HG03045 (cell line): ENCODE results near the gene CSNK1G1.
A peak's percentile ranks its signal among the peaks of the same experiment; 100 is the strongest.
"Not testable (repeated sequence)": the region's sequence is repeated elsewhere in the genome, so short reads cannot be mapped to it uniquely, and the experiment has no call there.

Experiments
- ATAC-seq: cut with Tn5 transposase; IDR thresholded peaks from one replicate; pipeline ENCODE4 v1.9.1; 2021; ENCODE audit warnings: mild to moderate bottlenecking, moderate library complexity; ENCODE audit not compliant: unreplicated experiment

CSNK1G1 gene

DNA sequence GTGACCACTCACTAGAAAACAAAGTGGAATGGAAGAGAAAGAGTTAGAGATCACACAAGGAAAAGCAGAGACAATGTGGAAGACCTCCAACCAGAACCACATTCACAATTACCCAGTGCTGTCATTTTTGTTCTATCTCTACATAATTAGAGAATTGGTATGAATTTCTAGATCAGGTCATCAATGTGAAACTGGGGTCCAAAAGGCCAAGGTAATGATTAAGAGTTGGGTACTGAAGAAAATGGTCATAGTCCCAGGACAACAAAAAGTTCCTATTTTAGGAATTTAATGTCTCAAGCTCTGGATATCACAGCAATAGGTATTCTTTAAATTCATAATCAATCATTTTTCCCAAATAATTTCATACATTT is 108.5 kb downstream of the CSNK1G1 start:
- no peak for ATAC-seq

DNA sequence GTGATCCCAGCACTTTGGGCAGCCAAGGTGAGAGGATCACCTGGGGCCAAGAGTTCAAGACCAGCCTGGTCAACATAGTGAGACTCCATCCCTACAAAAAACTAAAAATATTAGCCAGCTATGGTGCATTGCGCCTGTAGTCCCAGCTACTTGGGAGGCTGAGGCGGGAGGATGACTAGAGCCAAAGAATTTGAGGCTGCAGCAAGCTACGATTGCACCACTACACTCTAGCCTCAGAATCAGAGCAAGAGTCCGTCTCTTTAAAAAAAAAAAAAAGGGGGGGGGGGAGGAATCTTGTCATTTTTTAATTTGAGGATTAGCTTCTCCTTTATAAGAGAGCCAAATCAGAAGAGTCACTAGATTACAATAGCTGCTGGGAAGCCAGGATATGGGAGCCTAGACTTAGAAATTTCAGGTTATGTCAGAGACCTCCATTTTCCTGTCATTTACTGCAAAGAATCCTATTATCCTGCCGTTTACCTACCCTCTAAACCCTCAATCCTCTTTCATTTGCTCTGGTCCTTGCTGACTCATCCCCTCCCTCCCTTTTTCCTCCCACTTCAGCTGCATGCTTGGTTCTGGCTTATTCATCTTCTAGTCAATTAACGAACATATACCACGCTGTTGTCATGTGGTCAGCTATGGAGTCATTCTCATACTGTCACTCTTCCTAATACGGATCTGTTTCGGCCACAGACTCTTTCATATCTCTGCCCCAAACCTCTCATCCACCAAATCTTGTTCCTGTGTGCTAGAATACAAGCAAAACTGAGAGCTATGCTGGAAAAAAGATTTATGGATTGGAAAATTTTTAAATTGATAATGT is 109.4 kb downstream of the CSNK1G1 start:
- ATAC-seq, result peak; percentile 87

DNA sequence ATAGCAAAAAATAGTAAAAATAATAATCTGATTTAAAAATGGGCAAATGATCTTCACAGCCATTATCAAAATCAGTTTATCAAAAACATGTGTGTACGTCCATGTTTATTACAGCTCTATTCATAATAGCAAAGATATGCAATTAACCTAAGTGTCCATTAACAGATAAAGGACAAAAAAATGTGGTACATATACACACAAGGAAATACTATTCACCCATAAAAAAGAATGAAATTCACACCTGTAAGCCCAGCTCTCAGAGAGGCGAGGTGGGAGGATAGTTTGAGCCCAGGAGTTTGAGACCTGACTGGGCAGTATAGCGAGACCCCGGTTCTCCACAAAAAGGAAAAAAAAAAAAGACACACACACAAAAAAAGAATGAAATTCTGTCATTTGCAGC is 110.6 kb downstream of the CSNK1G1 start:
- no peak for ATAC-seq

DNA sequence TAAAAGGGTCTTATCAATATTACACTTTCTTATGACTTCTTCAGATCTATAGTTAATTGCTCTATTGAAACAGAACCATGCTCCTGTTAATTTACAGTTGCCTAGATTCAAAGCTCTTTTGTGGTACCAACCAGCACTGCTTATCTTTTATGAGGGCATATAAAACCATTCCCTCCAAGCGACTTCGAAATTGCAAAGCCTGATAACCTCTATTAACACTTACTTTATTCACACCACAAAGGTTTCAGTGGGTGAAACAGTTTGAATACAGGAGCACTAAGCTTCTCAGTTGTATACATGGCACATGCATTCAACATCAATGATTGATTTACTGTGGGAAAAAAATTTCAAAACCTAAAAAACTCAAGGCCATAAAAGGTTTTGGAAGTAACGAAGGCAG is 118.3 kb downstream of the CSNK1G1 start:
- ATAC-seq, result no peak

DNA sequence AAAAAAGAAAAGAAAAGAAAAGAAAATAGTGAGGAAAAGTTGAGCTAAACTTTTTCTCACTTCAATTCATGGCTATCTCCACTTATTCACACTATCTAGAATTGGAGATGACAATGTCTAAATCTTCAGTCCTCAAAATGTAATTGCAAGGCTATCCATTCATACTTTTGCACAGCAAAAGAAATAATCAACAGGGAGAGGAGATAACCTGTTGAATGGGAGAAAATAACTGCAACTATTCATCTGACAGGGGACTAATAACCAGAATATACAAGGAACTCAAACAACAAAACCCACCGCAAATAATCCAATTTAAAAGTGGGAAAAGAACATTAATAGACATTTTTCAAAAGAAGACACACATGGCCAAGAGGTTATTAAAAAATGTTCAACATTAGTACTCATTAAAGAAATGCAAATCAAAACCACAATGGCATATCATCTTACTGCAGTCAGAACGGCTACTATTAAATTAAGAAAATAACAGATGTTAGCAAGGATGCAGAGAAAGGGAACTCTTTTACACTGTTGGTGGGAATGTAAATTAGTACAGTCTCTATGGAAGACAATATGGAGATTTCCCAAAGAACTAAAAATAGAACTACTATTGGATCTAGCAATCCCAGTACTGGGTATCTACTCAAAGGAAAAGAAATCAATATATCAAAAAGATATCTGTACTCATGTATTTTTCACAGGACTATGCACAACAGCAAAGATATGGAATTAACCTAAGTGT is 119.6 kb downstream of the CSNK1G1 start:
- ATAC-seq, result no peak

DNA sequence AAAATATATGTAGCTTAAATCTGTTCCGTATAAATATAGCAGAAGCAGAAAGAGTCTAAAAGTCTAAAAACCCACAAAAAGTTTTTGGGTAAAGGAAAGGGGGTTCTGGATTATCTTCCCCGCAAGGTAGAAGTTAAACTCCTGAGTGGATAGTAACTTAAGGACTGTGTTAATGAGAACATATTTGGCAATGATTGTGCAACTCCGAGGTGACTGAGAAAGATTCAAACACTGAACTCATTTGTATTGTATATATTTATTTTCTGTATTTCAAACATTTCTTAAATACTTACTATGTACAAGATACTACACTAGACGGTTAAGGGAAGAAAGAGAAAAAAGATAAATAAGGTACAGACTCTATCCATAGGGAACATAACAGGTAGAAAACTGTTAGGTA is 120.4 kb downstream of the CSNK1G1 start:
- no peak for ATAC-seq

DNA sequence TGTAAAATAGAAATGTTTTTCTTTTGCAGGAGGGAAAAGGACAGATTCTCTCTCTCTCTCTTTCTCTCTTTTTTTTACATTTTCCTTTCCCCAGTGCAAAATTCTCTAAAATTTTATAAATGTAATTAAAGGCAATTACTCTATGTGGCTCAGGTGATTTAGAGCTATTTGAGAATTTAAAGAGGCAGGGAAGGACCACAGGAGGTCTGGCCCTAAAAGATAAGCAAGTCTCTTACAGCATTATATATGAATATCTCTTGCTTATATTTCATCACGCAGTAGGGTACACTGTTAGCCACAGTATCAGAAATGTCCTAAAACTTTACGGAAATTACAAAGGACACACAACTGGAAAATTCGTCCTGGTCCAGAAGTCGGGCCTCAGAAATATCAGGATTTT is 122.7 kb downstream of the CSNK1G1 start:
- ATAC-seq, result no peak

DNA sequence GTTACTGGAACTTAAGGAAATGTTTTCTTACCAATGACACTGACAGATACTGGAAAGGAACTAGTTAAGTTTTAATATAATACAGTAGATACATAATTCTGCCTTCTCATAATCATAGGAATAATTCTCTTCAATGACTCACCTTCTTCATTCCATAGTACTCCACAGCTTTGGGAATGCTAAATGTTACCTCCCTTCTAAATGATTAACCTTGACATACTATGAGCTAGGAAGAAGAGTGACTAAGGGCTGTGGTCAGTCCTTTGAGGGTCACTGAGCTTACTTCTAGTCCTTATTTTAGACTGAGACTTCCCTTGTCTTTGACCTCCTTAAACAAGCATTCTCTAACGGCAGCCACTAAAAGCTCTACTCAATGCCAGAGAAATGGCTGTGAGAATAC is 123.6 kb downstream of the CSNK1G1 start:
- no peak for ATAC-seq

DNA sequence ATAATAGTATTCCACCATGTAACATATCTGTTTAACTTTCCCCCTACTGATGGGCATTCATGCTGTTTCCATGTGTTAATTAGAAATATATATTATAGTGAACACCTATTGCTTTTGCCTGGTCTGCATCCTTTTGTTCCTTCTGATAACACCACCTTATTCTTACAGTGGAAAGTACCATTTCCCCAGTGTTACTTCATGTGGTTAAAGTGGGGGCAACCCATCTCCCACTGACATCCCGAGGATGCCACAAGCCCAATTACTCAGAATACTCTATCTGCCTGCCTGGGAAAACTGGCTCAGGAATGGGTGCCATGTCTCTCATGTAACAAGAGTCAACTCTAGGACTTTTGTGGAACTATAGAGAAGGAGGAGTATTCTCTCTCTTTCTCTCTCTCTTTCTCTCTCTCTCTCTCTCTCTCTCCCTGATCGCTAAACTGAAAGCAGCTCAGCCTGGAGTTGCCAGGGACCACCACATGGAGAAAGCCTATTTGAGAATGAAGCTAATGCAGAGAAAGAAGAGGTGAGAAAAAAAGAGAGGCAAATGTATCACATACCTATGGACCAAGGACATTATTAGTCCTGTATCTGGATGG is 126.7 kb downstream of the CSNK1G1 start:
- no peak for ATAC-seq

DNA sequence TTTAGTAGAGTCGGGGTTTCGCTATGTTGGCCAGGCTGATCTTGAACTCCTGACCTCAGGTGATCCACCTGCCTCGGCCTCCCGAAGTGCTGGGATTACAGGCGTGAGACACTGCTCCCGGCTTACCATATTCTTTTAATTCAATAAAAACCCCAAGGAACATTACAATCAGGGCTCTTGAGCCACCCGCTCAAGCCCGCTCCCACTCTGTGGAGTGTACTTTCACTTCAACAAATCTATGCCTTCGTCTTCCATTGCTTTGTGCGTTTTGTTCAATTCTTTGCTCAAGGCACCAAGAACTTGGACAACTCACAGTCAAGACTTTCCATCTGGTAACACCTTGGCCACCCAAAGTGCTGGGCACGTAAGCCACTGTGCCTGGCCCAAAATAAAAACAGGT is 130.2 kb downstream of the CSNK1G1 start:
- ATAC-seq, result no peak

DNA sequence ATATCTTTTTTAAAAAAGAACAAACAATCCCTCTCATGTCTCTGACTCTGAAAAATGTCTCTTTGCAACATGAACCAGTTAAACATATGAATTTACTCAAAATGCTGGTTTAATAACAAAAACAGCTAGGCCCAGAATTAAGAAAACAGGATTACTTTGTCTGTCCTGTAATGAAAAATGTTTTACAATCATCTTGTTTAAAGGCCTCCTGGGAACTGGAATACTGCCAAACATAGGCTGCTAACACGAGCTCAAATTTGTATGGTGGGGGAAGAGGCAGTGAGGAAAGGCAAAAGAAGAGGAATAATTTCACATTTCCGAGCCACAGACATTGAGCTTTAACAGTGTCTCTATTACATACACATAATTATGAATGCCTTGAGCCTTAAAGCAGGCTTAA is 131.5 kb downstream of the CSNK1G1 start:
- no peak for ATAC-seq

DNA sequence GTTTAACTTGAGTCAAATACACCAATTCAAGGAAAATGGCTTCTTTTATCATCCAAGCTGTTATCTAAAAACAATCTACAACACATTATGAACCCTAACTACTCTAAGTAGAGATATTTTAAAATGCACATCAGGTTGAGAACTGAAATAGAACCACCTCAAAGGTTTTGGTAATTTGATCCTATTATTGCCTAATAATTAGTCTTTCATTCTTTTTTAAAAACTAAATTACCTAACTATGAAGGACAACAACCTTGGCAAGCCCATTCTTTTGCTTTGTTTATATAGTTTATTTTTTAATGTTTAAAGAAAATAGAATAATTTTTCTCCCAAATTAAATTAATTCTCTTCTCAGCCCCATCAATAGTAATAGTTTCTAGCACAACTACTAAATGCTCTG is 132.1 kb downstream of the CSNK1G1 start:
- ATAC-seq, result no peak

DNA sequence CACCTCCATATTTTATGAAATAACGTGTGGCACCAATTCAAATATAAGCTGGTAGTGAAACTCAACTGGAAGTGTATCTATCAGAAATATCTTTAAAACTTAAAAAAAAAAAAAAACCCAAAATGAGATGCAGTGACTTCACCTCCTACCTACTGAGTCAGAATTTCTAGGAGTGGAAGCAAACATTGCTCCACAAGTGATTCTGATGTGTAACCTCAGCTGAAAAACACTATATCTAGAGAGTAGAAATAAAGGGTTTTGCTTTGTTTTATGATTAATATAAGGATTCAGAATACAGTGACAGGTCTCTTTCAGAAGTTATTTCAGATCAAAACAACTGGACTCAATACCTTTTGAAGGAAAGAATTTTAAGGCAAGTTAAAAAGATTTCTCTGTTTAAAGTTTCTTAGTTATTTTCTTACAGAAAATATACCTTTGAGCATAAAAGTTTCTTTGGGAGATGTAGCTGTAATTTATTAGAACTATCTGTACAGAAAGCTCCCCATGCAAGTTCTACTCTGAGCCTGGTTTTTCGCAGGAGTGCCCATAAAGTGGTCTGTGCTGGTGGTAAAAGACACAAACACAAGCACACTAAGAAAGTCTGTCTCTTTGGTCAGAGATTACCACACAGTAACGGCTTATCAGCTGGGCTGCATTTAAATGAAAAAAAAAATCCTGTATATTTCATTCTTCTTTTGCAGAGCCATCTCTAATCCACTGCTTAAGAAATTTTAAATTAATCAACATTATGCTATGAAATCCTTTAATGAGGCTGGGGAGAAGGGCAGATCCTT is 133.2 kb downstream of the CSNK1G1 start:
- ATAC-seq, result no peak

DNA sequence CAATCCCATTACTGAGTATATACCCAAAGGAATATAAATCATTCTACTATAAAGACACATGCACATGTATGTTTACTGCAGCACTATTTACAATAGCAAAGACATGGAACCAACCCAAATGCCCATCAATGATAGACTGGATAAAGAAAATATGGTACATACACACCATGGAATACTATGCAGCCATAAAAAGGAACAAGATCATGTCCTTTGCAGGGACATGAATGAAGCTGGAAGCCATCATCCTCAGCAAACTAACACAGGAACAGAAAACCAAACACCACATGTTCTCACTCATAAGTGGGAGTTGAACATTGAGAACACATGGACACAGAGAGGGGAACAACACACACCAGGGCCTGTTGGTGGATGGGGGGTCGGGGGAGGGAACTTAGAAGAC is 134.1 kb downstream of the CSNK1G1 start:
- ATAC-seq, result not testable (repeated sequence)

DNA sequence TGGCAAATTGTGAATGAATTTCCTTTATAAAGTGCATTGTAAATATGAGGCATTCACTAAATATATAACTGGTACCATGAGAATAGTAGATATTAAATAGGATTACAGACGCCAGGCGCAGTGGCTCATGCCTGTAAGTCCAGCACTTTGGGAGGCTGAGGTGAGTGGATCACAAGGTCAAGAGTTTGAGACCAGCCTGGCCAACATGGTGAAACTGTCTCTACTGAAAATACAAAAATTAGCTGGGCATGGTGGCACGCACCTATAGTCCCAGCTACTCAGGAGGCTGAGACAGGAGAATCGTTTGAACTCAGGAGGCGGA is 138.6 kb downstream of the CSNK1G1 start:
- not testable (repeated sequence) for ATAC-seq

DNA sequence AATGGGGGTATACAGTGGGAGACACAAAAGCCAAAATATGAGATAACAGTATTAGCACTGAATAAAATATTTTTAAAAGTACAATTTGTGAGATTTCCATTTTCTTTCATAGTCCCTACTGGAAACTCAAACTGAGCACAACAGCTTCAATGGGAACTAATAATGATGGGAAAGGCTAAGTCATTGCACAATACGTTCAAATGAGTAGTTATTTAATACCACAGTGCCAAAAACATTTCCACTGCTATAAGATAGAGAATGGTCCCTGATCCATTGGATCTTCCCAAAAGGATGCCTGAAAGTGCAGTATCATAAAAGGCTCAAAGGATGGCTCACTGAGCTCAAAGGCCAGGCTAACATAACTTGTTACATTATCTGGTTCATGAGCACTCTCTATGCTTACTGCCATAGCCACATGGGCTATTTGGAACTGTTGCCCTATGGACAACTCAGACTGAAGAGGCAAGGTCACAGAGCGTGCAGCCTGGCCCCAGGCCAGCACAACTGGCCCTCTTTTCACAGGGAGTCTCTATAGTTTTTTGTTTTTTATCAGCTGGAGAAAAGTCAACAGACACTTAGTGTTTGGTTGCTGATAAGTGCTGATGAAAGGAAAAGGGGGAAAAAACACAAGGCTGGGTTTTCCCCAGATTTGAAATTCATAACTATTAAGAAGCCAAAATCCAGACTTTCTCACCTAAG is 139.1 kb downstream of the CSNK1G1 start:
- no peak for ATAC-seq

DNA sequence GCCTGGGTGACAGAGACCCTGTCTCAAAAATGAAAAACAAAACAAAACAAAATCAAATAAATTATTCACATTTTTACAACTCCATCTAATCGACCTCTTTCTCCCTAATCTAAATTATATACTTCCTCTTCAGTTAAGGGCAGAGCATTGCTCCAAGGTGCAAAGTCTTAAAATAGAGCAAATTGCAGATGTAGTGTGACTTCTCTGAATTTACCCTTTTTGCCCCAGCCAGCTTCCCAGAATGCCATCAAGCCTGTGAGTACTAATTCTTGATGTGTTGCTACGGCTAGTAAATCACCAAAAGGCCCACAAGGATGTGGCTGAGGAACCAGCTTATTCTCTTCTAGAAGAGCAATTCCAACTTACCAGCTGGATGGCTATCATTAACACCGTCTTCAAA is 139.8 kb downstream of the CSNK1G1 start:
- ATAC-seq, result no peak

DNA sequence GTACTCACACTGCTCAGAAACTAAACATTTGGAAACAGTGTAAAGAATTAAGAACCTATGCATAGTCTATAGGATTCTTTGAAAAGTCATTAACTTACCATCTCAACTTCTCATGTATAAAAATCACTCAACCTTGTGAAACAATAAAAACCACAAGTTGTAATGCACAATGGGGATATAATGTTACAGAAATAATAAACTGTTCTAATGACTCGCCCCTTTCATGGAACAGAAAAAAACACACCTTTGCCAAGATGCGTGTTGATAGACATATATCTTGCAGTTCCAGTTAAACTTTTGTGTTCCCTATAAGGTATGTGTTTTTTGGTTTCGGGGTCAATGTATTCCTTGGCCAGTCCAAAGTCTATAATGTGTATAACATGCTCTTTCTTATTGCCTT is 142.3 kb downstream of the CSNK1G1 start:
- no peak for ATAC-seq

DNA sequence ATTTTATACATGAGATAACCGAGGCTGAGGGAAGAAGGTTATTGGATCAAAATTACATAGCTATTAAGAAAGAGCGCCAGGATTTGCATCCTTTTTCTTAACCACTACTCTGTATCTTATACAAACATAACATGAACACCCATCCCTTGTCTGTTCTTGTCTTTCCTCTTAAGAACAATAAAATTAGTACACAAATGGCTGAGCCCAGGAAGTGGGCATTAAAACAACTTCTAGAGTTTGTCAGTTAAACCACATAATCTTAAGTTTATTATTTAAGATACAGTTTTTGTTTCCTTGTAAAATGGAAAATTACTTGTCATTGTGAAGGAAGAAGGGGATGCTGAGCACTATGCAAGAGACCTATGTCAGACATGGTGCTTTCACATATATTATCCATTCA is 144.3 kb downstream of the CSNK1G1 start:
- ATAC-seq, result no peak

DNA sequence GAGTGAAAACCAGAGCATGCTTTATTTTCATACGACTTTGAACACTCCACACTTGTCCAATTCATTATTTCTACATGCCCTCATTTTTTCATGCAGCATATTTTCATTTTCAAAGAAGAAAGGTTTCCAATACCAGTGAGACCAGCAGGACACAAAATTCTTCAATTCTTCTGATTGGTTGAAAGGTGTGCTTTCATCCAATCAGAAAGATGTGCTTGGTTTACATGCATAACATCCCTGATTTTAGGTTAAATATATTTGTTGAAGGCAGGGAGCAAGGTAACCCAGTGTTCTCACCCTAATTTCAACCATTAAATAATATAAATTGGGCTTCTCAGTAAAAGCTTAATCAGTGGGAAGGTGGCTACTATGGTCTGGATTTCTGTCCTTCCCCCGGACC is 145.6 kb downstream of the CSNK1G1 start:
- ATAC-seq, result no peak
